ENCODE data around the gene BABAM2.

BABAM2 gene

DNA sequence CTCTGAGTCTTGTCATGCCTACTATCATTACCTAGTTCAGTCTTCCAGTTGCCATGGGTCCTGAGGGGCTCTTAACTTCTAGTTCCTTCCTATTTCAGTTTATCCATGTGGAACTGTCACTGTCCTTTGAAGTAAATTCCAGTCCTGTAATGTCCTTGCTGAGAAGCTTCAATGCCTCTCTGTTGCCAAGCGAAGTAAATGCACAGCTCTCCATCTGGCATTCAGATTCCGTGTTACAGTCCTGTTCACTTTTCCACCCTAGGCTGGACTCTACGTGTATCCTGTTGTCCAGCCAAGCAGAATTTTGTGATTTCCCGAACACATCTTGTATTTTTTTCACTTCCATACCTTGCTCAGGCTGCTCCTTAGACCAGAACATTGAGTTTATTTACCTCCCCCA, 245.3 kb downstream of the BABAM2 start:
- DNase-seq: no peak

- no peak for DNase-seq
Observed at GRCh38 chr2:28136556-28136955, 246.0 kb downstream of the BABAM2 start.

- no peak for DNase-seq
Observed at GRCh38 chr2:28137221-28137620, 246.7 kb downstream of the BABAM2 start.

GRCh38 chr2:28142386-28142785, 251.9 kb downstream of the BABAM2 start:
- DNase-seq: no peak

DNA sequence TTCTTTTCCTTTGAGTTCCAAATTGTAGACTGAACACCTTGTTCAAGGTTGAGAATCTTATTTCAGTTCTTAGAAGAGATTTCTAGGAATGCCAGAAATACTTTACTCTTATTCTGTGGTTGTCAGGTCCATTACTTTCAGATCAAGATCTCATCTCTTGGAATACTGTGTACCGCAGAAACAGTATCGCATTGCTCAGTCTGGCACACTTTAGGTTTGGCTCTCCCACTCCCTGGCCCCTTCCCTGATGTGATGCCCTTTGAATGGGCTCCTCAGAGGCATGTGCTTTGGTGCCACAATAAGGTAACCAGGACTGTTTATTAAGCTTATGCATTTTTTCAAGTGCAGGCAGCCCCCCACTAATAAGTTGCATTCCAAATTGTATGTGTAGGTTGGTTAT, 257.5 kb downstream of the BABAM2 start:
- DNase-seq: no peak

GRCh38 chr2:28148566-28148965, 258.0 kb downstream of the BABAM2 start:
- no peak for DNase-seq

GRCh38 chr2:28150236-28150915, 259.8 kb downstream of the BABAM2 start:
- DNase-seq: no peak

DNA sequence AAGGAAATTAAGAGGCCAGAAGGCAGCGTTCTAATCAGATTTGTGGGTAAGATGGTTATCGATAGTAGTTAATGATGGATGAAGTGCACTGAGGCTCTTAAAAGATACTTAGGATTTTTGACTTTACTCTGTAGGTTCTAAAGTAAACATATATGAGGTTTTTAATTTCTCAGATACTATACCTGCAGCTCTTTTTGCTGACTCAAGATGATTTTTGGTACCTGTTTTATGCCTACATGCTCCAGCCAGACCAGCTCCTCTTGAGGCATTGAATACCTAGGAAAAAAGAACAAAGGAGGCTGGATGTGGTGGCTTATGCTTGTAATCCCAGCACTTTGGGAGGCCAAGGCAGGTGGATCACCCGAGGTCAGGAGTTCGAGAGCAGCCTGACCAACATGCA, 260.5 kb downstream of the BABAM2 start:
- no peak for DNase-seq

GRCh38 chr2:28152585-28153280, 262.2 kb downstream of the BABAM2 start:
- no peak for DNase-seq

DNA sequence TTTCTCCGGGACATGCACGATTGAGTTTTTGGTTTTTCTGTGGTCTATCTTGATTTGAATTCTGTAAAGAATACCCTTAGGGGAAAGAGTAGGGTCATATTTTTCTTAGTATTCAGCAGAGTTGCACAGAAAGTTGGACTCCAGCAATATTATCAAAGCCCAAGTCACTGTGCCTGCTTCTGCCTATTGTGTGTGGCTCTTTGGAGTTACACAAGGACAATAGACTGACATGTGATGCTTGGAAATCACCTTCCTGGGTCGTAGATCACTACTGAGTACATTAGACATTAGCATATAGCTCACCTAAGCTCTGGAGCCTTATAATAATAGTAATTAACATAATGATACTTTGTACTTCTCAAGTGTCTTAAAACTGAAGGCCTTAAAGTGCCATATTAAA, 263.3 kb downstream of the BABAM2 start:
- DNase-seq: no peak

GRCh38 chr2:28155086-28155485, 264.6 kb downstream of the BABAM2 start:
- no peak for DNase-seq

DNA sequence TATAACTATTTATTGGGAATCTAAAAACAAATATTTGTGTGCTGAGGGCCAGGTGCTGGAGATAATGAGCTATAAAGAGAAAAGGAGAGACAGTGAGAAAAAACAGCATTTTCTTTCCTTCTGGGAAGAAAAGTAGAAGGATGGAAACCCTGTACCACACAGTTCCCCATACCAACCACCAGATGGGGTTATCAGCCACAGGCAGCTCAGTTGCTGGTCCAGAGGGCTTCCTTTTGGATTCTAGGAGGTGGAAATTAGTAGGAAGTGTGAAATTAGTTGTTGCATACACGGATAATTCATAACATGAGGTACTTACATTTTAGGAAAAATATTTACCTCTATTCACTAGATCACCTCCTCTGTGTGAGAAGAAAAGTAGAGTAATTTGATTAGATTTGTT, 265.1 kb downstream of the BABAM2 start:
- peak in 1 of 2 experiments; percentile 20 for DNase-seq

GRCh38 chr2:28158791-28159190, 268.3 kb downstream of the BABAM2 start:
- no peak for DNase-seq

DNA sequence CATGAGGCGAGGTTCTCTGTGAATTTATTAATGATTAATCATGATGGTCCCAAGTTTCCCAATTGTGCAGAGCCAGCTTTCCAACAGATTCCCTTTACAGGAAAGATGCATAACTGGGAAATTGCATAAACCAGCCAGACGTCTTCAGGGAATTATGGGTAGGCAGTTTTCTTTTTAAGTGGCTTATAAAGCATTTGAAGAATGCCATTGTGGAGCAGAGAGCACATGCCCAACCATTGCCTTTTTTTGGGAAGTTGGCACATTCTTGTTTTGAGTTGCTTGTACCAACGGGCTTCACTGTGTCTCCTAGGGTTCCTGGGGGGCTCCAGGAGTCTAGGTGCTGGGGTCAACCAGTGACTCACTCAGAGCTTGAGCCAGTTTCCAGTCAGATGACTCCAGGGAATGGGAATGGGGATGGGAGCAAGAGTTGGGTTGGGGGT, 270.5 kb downstream of the BABAM2 start:
- no peak for DNase-seq

DNA sequence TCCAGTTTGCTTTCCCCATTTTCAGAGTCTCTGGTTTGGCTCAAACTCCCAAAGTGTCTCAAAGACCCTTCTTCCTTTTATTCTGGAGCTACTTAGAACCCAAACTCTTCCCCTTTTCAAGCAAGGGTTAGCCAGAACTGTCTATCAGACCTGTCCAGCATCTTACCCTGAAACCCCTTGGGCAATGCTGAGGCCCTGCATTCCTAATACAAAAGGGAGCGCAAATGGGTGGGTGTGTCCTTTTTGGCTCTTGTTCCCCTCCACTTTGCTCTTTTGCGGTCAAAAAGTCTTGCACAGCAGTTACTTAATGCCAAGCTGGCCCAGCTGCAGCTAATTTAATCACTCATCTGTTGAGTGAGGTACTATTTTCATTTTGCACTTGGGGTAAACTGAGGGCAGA, 270.9 kb downstream of the BABAM2 start:
- no peak for DNase-seq

GRCh38 chr2:28162564-28162963, 272.0 kb downstream of the BABAM2 start:
- no peak for DNase-seq

- no peak for DNase-seq
Observed at GRCh38 chr2:28163028-28163427, 272.5 kb downstream of the BABAM2 start.

GRCh38 chr2:28163627-28164279, 273.2 kb downstream of the BABAM2 start:
- DNase-seq: no peak

- DNase-seq: no peak
Observed at GRCh38 chr2:28164280-28164801, 273.8 kb downstream of the BABAM2 start.

- DNase-seq: no peak
Observed at GRCh38 chr2:28165087-28165635, 274.6 kb downstream of the BABAM2 start.

DNA sequence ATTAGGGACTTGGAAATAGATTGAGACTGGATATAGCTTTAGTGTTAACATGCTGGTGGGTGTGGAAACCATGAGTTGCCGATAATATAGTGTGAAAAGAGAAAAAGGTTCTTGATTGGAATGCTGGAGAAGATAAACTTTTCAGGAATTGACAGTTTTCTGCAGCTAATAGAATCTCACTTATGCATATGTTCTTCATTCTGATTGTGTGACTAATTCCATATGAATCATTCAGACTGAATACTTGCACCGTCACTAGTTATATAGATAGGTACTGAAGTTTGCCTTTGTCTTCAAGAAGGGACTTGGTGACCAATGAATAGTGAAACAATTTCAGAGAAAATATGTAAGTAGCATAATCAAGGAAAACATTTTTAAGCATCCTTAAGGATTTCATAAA, 276.4 kb downstream of the BABAM2 start:
- DNase-seq: no peak

- DNase-seq: no peak
Observed at GRCh38 chr2:28168376-28168775, 277.8 kb downstream of the BABAM2 start.

- no peak for DNase-seq
Observed at GRCh38 chr2:28169492-28169891, 279.0 kb downstream of the BABAM2 start.

Data from activated CD4-positive, alpha-beta T cell treated with anti-CD3 and anti-CD28 coated beads, Interleukin-2, amount 50 U/mL, for 48 hours (primary cell).